Fibroblast of lung (primary cell): ENCODE data around the gene MFN1. TPM values are rescaled to one million over a fixed set of nuclear protein-coding genes. Genes with fewer than 3 reads are reported as not detected.
"Not testable (repeated sequence)": the region's sequence is repeated elsewhere in the genome, so short reads cannot be mapped to it uniquely, and the experiment has no call there.

Experiments
- DNase-seq, 2 donors: peaks; one replicate each; pipeline versions ENCODE4 v3.0.0 to v3.0.0-alpha.2; 2010; ENCODE audit warnings: low read depth in 2 of 2
- H2AFZ ChIP-seq: 2 replicates; pipeline ENCODE4 v1.5.1; 2012; ENCODE audit warnings: low read length, control low read depth, inconsistent platforms
- H3K27ac ChIP-seq: 2 replicates; pipeline ENCODE4 v1.5.1; 2011; ENCODE audit warnings: low read length, control low read depth; ENCODE audit not compliant: insufficient read depth
- H3K27me3 ChIP-seq: 2 replicates; pipeline ENCODE4 v1.5.1; 2011; ENCODE audit warnings: mild to moderate bottlenecking, low read length; ENCODE audit not compliant: control insufficient read depth, insufficient read depth
- H3K36me3 ChIP-seq: 2 replicates; pipeline ENCODE4 v1.5.1; 2011; ENCODE audit warnings: low read length; ENCODE audit not compliant: control insufficient read depth, insufficient read depth
- H3K4me1 ChIP-seq: 2 replicates; pipeline ENCODE4 v1.5.1; 2011; ENCODE audit warnings: low read length; ENCODE audit not compliant: control insufficient read depth, insufficient read depth; ENCODE audit errors: extremely low read depth
- H3K4me2 ChIP-seq: 2 replicates; pipeline ENCODE4 v1.5.1; 2011; ENCODE audit warnings: low read length, control low read depth; ENCODE audit not compliant: insufficient read depth; ENCODE audit errors: extremely low read depth
- H3K4me3 ChIP-seq, 4 experiments: fragments of 200-600 bp in 1 of 4; sonication (generic) in 1 of 4; replicated peaks in 1 of 4; 2 replicates each; pipeline ENCODE4 v1.5.1; 2011 to 2016; ENCODE audit warnings: low read length in 4 of 4, low read depth in 3 of 4, mild to moderate bottlenecking in 3 of 4, control low read depth in 2 of 4, inconsistent platforms in 1 of 4, mixed read lengths in 1 of 4; ENCODE audit not compliant: insufficient read depth in 1 of 4; ENCODE audit errors: control extremely low read depth in 1 of 4
- H3K79me2 ChIP-seq: 2 replicates; pipeline ENCODE4 v1.5.1; 2012; ENCODE audit warnings: mild to moderate bottlenecking, low read length, inconsistent platforms; ENCODE audit not compliant: control insufficient read depth, insufficient read depth
- H3K9ac ChIP-seq: 2 replicates; pipeline ENCODE4 v1.5.1; 2011; ENCODE audit warnings: mild to moderate bottlenecking, low read length, control low read depth; ENCODE audit not compliant: insufficient read depth
- H3K9me3 ChIP-seq: 2 replicates; pipeline ENCODE4 v1.5.1; 2012; ENCODE audit warnings: low read depth, low read length; ENCODE audit not compliant: control insufficient read depth, insufficient read depth
- H4K20me1 ChIP-seq: 2 replicates; pipeline ENCODE4 v1.5.1; 2011; ENCODE audit warnings: low read length; ENCODE audit not compliant: control insufficient read depth, insufficient read depth; ENCODE audit errors: extremely low read depth
- CTCF ChIP-seq, 2 donors: IDR thresholded peaks in 1 of 2; conservative IDR thresholded peaks in 1 of 2; 1 replicate in 1 of 2; 2 replicates in 1 of 2; pipeline ENCODE4 v1.5.1; 2011 to 2012; ENCODE audit warnings: low read length in 2 of 2, control low read depth in 1 of 2, inconsistent platforms in 1 of 2, low read depth in 1 of 2, mild to moderate bottlenecking in 1 of 2
- EZH2 ChIP-seq: IDR thresholded peaks from 2 replicates; pipeline ENCODE4 v1.5.1; 2012; ENCODE audit warnings: low read length, control low read depth, mild to moderate bottlenecking; ENCODE audit errors: missing control alignments
- polyA plus RNA-seq, 2 donors: library from polyadenylated mRNA; depleted of rRNA in 1 of 2; stranded (reverse) in 1 of 2; unstranded in 1 of 2; fragments of >200 nt; gene quantifications; 2 replicates each; pipeline ENCODE4 v1.2.1, GENCODE V29; 2011 to 2012; ENCODE audit warnings: missing spikeins in 1 of 2
- total RNA-seq: library from RNA; depleted of rRNA; stranded (reverse); fragments of >200 nt; gene quantifications from 2 replicates; pipeline ENCODE4 v1.2.1, GENCODE V29; 2014

The MFN1 gene
- total and polyA plus RNA-seq, 2 donors (not counting 1 experiment from before 2014, with no cell fraction given) = 48.1 to 52.8 TPM

GRCh38 chr3:179304605-179305004, 42.9 kb upstream of the MFN1 start:
- DNase-seq = no peak
- no peaks in the 10 kb centered on the region for H3K36me3 ChIP-seq
- TF ChIP-seq CTCF (conservative IDR thresholded peaks at IDR 0.05 in 1 of 2, IDR thresholded peaks at IDR 0.05 in 1 of 2; ENCODE audit: low read depth in 1 of 2, low read length in 2 of 2) = no peak
- TF ChIP-seq EZH2 = no peak
- no peaks in the 10 kb centered on the region for H3K79me2 ChIP-seq
- no peaks in the 10 kb centered on the region for H4K20me1 ChIP-seq
- no peaks in the 10 kb centered on the region for H3K4me1 ChIP-seq
- no peaks in the 10 kb centered on the region for H3K27me3 ChIP-seq
- H3K27ac ChIP-seq = no peak overlapping the region
- H3K4me2 ChIP-seq = no peak overlapping the region
- no peak overlapping the region for H2AFZ ChIP-seq
- H3K9me3 ChIP-seq = no peaks in the 10 kb centered on the region
- no peak overlapping the region for H3K4me3 ChIP-seq
- no peak overlapping the region for H3K9ac ChIP-seq

GRCh38 chr3:179307362-179307761, 40.1 kb upstream of the MFN1 start:
- H3K36me3 ChIP-seq, H3K4me1 ChIP-seq, H3K4me2 ChIP-seq, H3K9ac ChIP-seq, H4K20me1 ChIP-seq, H3K79me2 ChIP-seq, H3K4me3 ChIP-seq, DNase-seq, H2AFZ ChIP-seq, H3K9me3 ChIP-seq, H3K27ac ChIP-seq, H3K27me3 ChIP-seq: not testable (repeated sequence)

- Histone ChIP-seq H3K9ac (no peak overlapping the region), H3K27me3 (no peaks in the 10 kb centered on the region), H3K9me3 (no peaks in the 10 kb centered on the region), H3K36me3 (no peaks in the 10 kb centered on the region), H2AFZ (no peak overlapping the region), H3K4me1 (no peaks in the 10 kb centered on the region), H4K20me1 (no peaks in the 10 kb centered on the region), H3K4me3 (no peak overlapping the region), H3K27ac (no peak overlapping the region), H3K4me2 (no peak overlapping the region), H3K79me2 (no peaks in the 10 kb centered on the region)
- DNase-seq = no peak
- TF ChIP-seq EZH2 = no peak
- no peak for TF ChIP-seq CTCF (conservative IDR thresholded peaks at IDR 0.05 in 1 of 2, IDR thresholded peaks at IDR 0.05 in 1 of 2; ENCODE audit: low read depth in 1 of 2, low read length in 2 of 2)
These were observed 39.5 kb upstream of the MFN1 start for GRCh38 chr3:179308001-179308400.
